Tibial nerve (tissue), 4 donors: ENCODE data around the gene SHROOM3. TPM values are rescaled to one million over a fixed set of nuclear protein-coding genes. Genes with fewer than 3 reads are reported as not detected.

ENCODE experiments used
- DNase-seq, 2 donors: peaks; one replicate each; pipeline ENCODE4 v3.0.0-alpha.2; 2019; ENCODE audit warnings: low spot score in 2 of 2
- H3K27ac ChIP-seq, 4 donors: fragments of 200-600 bp; sonication (generic) in 3 of 4; one replicate each; pipeline ENCODE4 v1.5.1; 2017 to 2019; ENCODE audit warnings: mild to moderate bottlenecking in 1 of 4
- H3K27me3 ChIP-seq, 2 donors: fragments of 200-600 bp; sonication (generic) in 1 of 2; one replicate each; pipeline versions ENCODE4 v1.5.1 to v1.6.0; 2017 to 2019
- H3K36me3 ChIP-seq, 3 donors: fragments of 200-600 bp; sonication (generic); one replicate each; pipeline ENCODE4 v1.5.1; 2018 to 2019
- H3K4me1 ChIP-seq, 4 donors: fragments of 200-600 bp; sonication (generic) in 3 of 4; one replicate each; pipeline ENCODE4 v1.5.1; 2017 to 2019
- H3K4me3 ChIP-seq, 4 donors: fragments of 200-600 bp; sonication (generic) in 3 of 4; one replicate each; pipeline ENCODE4 v1.5.1; 2017 to 2019; ENCODE audit warnings: mild to moderate bottlenecking in 1 of 4, moderate library complexity in 1 of 4
- H3K9me3 ChIP-seq, 4 donors: fragments of 200-600 bp; sonication (generic) in 3 of 4; one replicate each; pipeline ENCODE4 v1.5.1; 2017 to 2019
- EP300 ChIP-seq, 2 donors: sonication (generic); formaldehyde crosslinking; IDR thresholded peaks; one replicate each; pipeline ENCODE4 v1.6.1; 2017; ENCODE audit warnings: antibody characterized with exemption in 2 of 2, mild to moderate bottlenecking in 1 of 2
- POLR2A ChIP-seq, 2 donors: fragments of 450-650 bp; IDR thresholded peaks; one replicate each; pipeline ENCODE4 v1.6.1; 2017; ENCODE audit warnings: antibody characterized with exemption in 2 of 2, mild to moderate bottlenecking in 2 of 2, moderate library complexity in 2 of 2
- WGBS, 2 donors: methylation state at CpG; one replicate each; pipeline ENCODE4 v1.1.5; 2018; 5-methylcytosine and 5-hydroxymethylcytosine counted together
- total RNA-seq, 4 donors: library from RNA; depleted of rRNA; stranded (reverse); fragments of >200 nt; gene quantifications; one replicate each; pipeline ENCODE4 v1.1.0, GENCODE V29; 2016
- TF ChIP-seq, protein P1 (sequence below), 5 experiments: fragments of 200-600 bp in 3 of 5; fragments of 450-650 bp in 2 of 5; sonication (generic) in 3 of 5; IDR thresholded peaks; one replicate each; pipeline ENCODE4 v1.5.1; 2016 to 2019; ENCODE audit warnings: antibody characterized with exemption in 5 of 5, mild to moderate bottlenecking in 3 of 5, moderate library complexity in 2 of 5

SHROOM3 gene
- total RNA-seq, 4 donors from 2014 or later, result 28.0 to 49.8 (median 37.9) TPM

DNA sequence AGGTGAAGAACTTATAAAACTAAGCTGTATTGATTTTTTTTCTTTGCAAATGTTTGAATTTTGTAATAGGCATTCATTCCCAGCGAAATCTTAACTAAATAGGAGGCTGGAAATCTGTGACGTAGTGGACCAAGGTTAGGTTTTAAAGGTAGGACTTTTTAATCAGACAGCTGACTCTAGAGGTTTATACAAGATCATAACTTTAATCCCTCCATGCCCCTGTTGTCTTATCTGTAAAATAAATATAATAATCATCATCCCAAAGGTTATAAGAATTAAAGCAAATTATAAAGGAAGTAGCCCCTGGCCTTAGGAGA, 101.3 kb downstream of the SHROOM3 start:
- TF ChIP-seq, protein P1, sequence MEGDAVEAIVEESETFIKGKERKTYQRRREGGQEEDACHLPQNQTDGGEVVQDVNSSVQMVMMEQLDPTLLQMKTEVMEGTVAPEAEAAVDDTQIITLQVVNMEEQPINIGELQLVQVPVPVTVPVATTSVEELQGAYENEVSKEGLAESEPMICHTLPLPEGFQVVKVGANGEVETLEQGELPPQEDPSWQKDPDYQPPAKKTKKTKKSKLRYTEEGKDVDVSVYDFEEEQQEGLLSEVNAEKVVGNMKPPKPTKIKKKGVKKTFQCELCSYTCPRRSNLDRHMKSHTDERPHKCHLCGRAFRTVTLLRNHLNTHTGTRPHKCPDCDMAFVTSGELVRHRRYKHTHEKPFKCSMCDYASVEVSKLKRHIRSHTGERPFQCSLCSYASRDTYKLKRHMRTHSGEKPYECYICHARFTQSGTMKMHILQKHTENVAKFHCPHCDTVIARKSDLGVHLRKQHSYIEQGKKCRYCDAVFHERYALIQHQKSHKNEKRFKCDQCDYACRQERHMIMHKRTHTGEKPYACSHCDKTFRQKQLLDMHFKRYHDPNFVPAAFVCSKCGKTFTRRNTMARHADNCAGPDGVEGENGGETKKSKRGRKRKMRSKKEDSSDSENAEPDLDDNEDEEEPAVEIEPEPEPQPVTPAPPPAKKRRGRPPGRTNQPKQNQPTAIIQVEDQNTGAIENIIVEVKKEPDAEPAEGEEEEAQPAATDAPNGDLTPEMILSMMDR (IDR thresholded peaks at IDR 0.05), result no peak
- TF ChIP-seq POLR2A (IDR thresholded peaks at IDR 0.05) (no peak), EP300 (IDR thresholded peaks at IDR 0.05) (no peak)
- H3K4me1 ChIP-seq, result peaks cover 0 to 16% (median 2%) of the 10 kb centered on the region in 4 donors
- no peak overlapping the region for H3K27ac ChIP-seq
- H3K4me3 ChIP-seq, result no peak overlapping the region
- H3K36me3 ChIP-seq, result no peaks in the 10 kb centered on the region
- H3K9me3 ChIP-seq, result no peaks in the 10 kb centered on the region
- WGBS, 2 donors, result 77 to 83% methylated on average over 2 of the region's 2 CpGs
- no peak for DNase-seq
- H3K27me3 ChIP-seq, result no peaks in the 10 kb centered on the region

- no peak overlapping the region for H3K4me3 ChIP-seq
- TF ChIP-seq, protein P1 (IDR thresholded peaks at IDR 0.05), result no peak
- no peak for TF ChIP-seq POLR2A (IDR thresholded peaks at IDR 0.05)
- TF ChIP-seq EP300 (IDR thresholded peaks at IDR 0.05), result no peak
- no peak overlapping the region for H3K27ac ChIP-seq
- DNase-seq, result no peak
- peaks cover 0 to 14% (median 2%) of the 10 kb centered on the region in 4 donors for H3K4me1 ChIP-seq
- H3K9me3 ChIP-seq, result no peaks in the 10 kb centered on the region
- no peaks in the 10 kb centered on the region for H3K36me3 ChIP-seq
- H3K27me3 ChIP-seq, result no peaks in the 10 kb centered on the region
These were observed 103.3 kb downstream of the SHROOM3 start for GRCh38 chr4:76538296-76538695.

DNA sequence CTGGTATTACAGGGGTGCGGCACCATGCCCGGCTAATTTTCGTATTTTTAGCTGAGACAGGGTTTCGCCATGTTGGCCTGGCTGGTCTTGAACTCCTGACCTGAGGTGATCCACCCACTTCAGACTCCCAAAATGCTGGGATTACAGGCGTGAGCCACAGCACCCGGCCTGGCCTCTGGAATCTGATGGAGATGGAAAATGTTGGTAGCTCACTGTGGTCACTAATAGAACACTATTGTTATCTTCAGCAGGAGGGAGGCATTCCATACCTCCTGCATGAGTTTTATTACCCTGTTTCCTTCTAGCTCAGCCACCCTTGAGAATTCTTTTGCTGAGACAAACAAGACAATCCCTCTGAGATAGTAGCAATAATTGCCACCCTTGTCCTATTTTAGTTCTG, 105.0 kb downstream of the SHROOM3 start:
- Histone ChIP-seq H3K9me3 (no peaks in the 10 kb centered on the region), H3K4me1 (peaks cover 0 to 7% (median 2%) of the 10 kb centered on the region in 4 donors), H3K27ac (no peak overlapping the region), H3K36me3 (no peaks in the 10 kb centered on the region), H3K4me3 (no peak overlapping the region), H3K27me3 (no peaks in the 10 kb centered on the region)
- 51 to 73% methylated on average over 6 of the region's 6 CpGs for WGBS, 2 donors
- DNase-seq, result no peak
- TF ChIP-seq EP300 (IDR thresholded peaks at IDR 0.05) (no peak), POLR2A (IDR thresholded peaks at IDR 0.05) (no peak)
- TF ChIP-seq, protein P1 (IDR thresholded peaks at IDR 0.05), result no peak

DNA sequence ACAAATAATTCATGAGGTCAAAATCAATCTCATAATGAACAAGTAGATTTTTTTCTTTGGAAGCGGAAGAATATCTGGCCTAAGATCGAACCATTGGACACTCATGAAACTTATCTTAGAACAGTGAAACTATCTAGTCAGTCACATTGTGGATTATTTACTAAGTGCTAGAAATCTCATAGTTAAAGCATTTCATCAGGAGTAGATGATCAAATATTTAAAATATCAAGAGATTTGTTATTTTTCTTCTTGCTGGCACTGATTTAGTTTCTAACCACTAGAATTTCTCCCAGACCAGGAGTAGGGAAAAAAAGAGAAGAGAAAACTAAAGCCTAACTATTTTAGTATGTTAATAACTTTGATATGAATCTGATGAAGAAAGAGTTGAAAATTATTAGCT, 105.5 kb downstream of the SHROOM3 start:
- Histone ChIP-seq H3K36me3 (no peaks in the 10 kb centered on the region), H3K4me1 (peaks cover 0 to 7% (median 2%) of the 10 kb centered on the region in 4 donors), H3K27ac (no peak overlapping the region), H3K4me3 (no peak overlapping the region), H3K9me3 (no peaks in the 10 kb centered on the region), H3K27me3 (no peaks in the 10 kb centered on the region)
- TF ChIP-seq, protein P1 (IDR thresholded peaks at IDR 0.05), result no peak
- TF ChIP-seq EP300 (IDR thresholded peaks at IDR 0.05) (no peak), POLR2A (IDR thresholded peaks at IDR 0.05) (no peak)
- no peak for DNase-seq
- 67 to 73% methylated on average over 2 of the region's 2 CpGs for WGBS, 2 donors

- Histone ChIP-seq H3K4me1 (peaks cover 0 to 7% (median 0%) of the 10 kb centered on the region in 4 donors), H3K4me3 (no peak overlapping the region), H3K27ac (no peak overlapping the region), H3K9me3 (no peaks in the 10 kb centered on the region), H3K27me3 (no peaks in the 10 kb centered on the region), H3K36me3 (no peaks in the 10 kb centered on the region)
- WGBS, 2 donors, result 81 to 95% methylated on average over 5 of the region's 5 CpGs
- TF ChIP-seq POLR2A (IDR thresholded peaks at IDR 0.05) (no peak), EP300 (IDR thresholded peaks at IDR 0.05) (no peak)
- TF ChIP-seq, protein P1 (IDR thresholded peaks at IDR 0.05), result no peak
- no peak for DNase-seq
These were observed 108.3 kb downstream of the SHROOM3 start for GRCh38 chr4:76543378-76543777.
